ENCODE data around the gene DIP2C. TPM values are rescaled to one million over a fixed set of nuclear protein-coding genes. Genes with fewer than 3 reads are reported as not detected.

The DIP2C gene
- total and polyA plus RNA-seq, 2 donors from 2014 or later: 6.2 to 22.6 TPM

- TF ChIP-seq CTCF (IDR thresholded peaks at IDR 0.05; ENCODE audit: borderline replicate concordance, extremely low read depth, insufficient read depth): no peak
These were observed 457.4 kb downstream of the DIP2C start for GRCh38 chr10:232061-232460.

GRCh38 chr10:230758-231157 is 458.7 kb downstream of the DIP2C start:
- Histone ChIP-seq H3K27ac (ENCODE audit: low read depth in 2 of 2, low read length in 2 of 2) (no peak overlapping the region), H3K9me3 (ENCODE audit: control insufficient read depth in 2 of 3, insufficient read depth in 1 of 3, low read length in 3 of 3) (no peaks in the 10 kb centered on the region), H3K9ac (ENCODE audit: low read length in 3 of 3) (no peak overlapping the region), H3K27me3 (ENCODE audit: control insufficient read depth, insufficient read depth, low read length) (no peaks in the 10 kb centered on the region), H3K4me1 (ENCODE audit: control insufficient read depth in 2 of 3, insufficient read depth in 2 of 3, low read depth in 1 of 3, low read length in 3 of 3) (no peaks in the 10 kb centered on the region), H3K4me3 (ENCODE audit: low read length in 3 of 3) (no peak overlapping the region), H3K36me3 (ENCODE audit: control insufficient read depth in 2 of 3, insufficient read depth in 3 of 3, low read length in 3 of 3) (no peaks in the 10 kb centered on the region)
- DNase-seq: no peak
- intact Hi-C loops (cut with DNase I): no loop called here
- FAIRE-seq: no peak
- no peak for TF ChIP-seq CTCF (IDR thresholded peaks at IDR 0.05; ENCODE audit: borderline replicate concordance, extremely low read depth, insufficient read depth)

More at GRCh38 chr10:232061-232460, 457.4 kb downstream of the DIP2C start:
- intact Hi-C loops (cut with DNase I): no loop called here
- FAIRE-seq (no peak), DNase-seq (no peak)
- Histone ChIP-seq H3K4me1 (ENCODE audit: control insufficient read depth in 2 of 3, insufficient read depth in 2 of 3, low read depth in 1 of 3, low read length in 3 of 3) (no peaks in the 10 kb centered on the region), H3K27ac (ENCODE audit: low read depth in 2 of 2, low read length in 2 of 2) (no peak overlapping the region), H3K9me3 (ENCODE audit: control insufficient read depth in 2 of 3, insufficient read depth in 1 of 3, low read length in 3 of 3) (no peaks in the 10 kb centered on the region), H3K4me3 (ENCODE audit: low read length in 3 of 3) (no peak overlapping the region), H3K9ac (ENCODE audit: low read length in 3 of 3) (no peak overlapping the region), H3K36me3 (ENCODE audit: control insufficient read depth in 2 of 3, insufficient read depth in 3 of 3, low read length in 3 of 3) (no peaks in the 10 kb centered on the region), H3K27me3 (ENCODE audit: control insufficient read depth, insufficient read depth, low read length) (no peaks in the 10 kb centered on the region)

DNA sequence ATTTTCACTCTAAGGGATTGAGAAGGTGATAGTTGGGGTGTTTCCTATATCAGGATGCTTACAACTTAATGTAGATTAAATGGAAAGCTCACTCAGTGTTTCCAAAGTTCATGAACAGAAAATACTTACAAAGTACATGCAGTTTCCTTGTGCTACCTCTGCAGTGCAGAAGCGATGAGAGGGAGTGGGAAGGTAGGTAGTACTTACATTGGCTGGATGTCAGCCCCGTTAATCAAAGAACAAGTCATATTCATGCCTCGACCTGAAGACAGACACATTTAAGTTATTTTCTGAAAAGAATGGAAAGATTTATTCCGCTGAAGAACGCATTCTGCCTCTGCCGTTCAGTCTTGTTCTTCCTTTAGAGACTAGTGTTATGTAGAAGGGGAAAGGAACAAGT is 461.1 kb downstream of the DIP2C start:
- Histone ChIP-seq H3K27ac (ENCODE audit: low read depth in 2 of 2, low read length in 2 of 2) (no peak overlapping the region), H3K36me3 (ENCODE audit: control insufficient read depth in 2 of 3, insufficient read depth in 3 of 3, low read length in 3 of 3) (no peaks in the 10 kb centered on the region), H3K27me3 (ENCODE audit: control insufficient read depth, insufficient read depth, low read length) (no peaks in the 10 kb centered on the region), H3K9me3 (ENCODE audit: control insufficient read depth in 2 of 3, insufficient read depth in 1 of 3, low read length in 3 of 3) (no peaks in the 10 kb centered on the region), H3K4me3 (ENCODE audit: low read length in 3 of 3) (no peak overlapping the region), H3K4me1 (ENCODE audit: control insufficient read depth in 2 of 3, insufficient read depth in 2 of 3, low read depth in 1 of 3, low read length in 3 of 3) (no peaks in the 10 kb centered on the region), H3K9ac (ENCODE audit: low read length in 3 of 3) (no peak overlapping the region)
- DNase-seq (no peak), FAIRE-seq (no peak)
- intact Hi-C loops (cut with DNase I): no loop called here
- TF ChIP-seq CTCF (IDR thresholded peaks at IDR 0.05; ENCODE audit: borderline replicate concordance, extremely low read depth, insufficient read depth): no peak

DNA sequence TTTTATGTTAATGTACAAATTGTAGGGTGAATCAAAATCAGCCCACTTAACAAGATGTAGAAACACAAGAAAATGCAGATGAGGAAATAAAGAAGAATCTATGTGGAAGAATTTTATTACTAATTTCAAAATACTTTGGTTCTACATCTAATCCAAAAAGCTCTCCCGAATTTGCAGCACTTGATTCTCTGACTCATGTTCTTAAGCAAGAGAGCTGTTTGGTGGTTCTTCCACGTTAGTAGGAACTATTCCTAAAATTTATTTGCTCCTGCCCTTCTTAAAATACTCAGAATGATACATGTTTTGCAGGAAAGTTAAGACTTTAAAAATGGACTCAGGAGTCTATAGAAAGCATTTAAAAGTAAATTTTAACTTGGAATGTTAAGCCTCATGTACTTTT is 462.5 kb downstream of the DIP2C start:
- TF ChIP-seq CTCF (IDR thresholded peaks at IDR 0.05; ENCODE audit: borderline replicate concordance, extremely low read depth, insufficient read depth): no peak
- H3K27me3 ChIP-seq (ENCODE audit: control insufficient read depth, insufficient read depth, low read length): no peaks in the 10 kb centered on the region
- DNase-seq (no peak), FAIRE-seq (no peak)
- H3K36me3 ChIP-seq (ENCODE audit: control insufficient read depth in 2 of 3, insufficient read depth in 3 of 3, low read length in 3 of 3): no peaks in the 10 kb centered on the region
- H3K4me1 ChIP-seq (ENCODE audit: control insufficient read depth in 2 of 3, insufficient read depth in 2 of 3, low read depth in 1 of 3, low read length in 3 of 3): no peaks in the 10 kb centered on the region
- no peak overlapping the region for H3K9ac ChIP-seq (ENCODE audit: low read length in 3 of 3)
- no peaks in the 10 kb centered on the region for H3K9me3 ChIP-seq (ENCODE audit: control insufficient read depth in 2 of 3, insufficient read depth in 1 of 3, low read length in 3 of 3)
- intact Hi-C loops (cut with DNase I): no loop called here
- no peak overlapping the region for H3K27ac ChIP-seq (ENCODE audit: low read depth in 2 of 2, low read length in 2 of 2)
- H3K4me3 ChIP-seq (ENCODE audit: low read length in 3 of 3): no peak overlapping the region

All from kidney (tissue), 14 donors.